ENCODE data around the gene TXN. TPM values are rescaled to one million over a fixed set of nuclear protein-coding genes. Genes with fewer than 3 reads are reported as not detected.

The TXN gene
- total and polyA plus RNA-seq, 2 of the 8 experiments (the other 6 are each of a cell fraction or from before 2014, with no cell fraction given): 297 to 419 TPM

DNA sequence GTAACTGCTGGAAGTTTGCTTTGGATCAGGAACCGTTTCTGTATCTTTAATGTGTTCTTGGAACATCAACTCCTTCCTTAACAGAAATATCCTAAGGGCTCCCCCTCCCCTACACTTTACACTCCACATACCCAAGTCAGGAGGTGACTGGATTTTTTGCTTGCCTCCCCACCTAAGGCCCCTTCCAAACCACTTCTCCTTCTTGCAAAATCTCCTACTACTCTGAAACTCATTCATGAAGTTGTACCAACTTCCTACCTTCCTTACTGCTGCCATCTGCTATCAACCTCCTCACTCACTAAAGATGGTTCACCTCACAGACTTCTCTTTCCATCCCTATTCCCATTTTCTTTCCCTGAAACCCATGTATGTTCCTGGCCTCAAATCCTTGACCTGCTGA is 16.1 kb downstream of the TXN start (continued):
- no peak for TF ChIP-seq KDM4A (IDR thresholded peaks at IDR 0.05; ENCODE audit: low read depth, low read length, severe bottlenecking)
- TF ChIP-seq, protein P1, sequence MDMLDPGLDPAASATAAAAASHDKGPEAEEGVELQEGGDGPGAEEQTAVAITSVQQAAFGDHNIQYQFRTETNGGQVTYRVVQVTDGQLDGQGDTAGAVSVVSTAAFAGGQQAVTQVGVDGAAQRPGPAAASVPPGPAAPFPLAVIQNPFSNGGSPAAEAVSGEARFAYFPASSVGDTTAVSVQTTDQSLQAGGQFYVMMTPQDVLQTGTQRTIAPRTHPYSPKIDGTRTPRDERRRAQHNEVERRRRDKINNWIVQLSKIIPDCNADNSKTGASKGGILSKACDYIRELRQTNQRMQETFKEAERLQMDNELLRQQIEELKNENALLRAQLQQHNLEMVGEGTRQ (IDR thresholded peaks at IDR 0.05; ENCODE audit: low read length): no peak
- no peak for TF ChIP-seq SP2 (IDR thresholded peaks at IDR 0.05; ENCODE audit: low read length)
- TF ChIP-seq RBBP5 (IDR thresholded peaks at IDR 0.05; ENCODE audit: borderline replicate concordance, low read depth, low read length): no peak
- TF ChIP-seq JUN (IDR thresholded peaks at IDR 0.05; ENCODE audit: low read depth, low read length): no peak

Measured in H1 (cell line).